UCSD-AML1 (cell line): Measurements from ENCODE around the gene FAR1.

Source experiments
- DNase-seq: peaks from one replicate; lab custom pipeline; 2025; ENCODE audit not compliant: unreplicated experiment; lab: John Stamatoyannopoulos, UW

The FAR1 gene

GRCh38 chr11:13775471-13775870 lies 107.0 kb downstream of the FAR1 start:
- no peak for DNase-seq

- no peak for DNase-seq
Observed at GRCh38 chr11:13776134-13776815, 107.8 kb downstream of the FAR1 start.

- DNase-seq: no peak
Observed at GRCh38 chr11:13777341-13777985, 109.0 kb downstream of the FAR1 start.

- no peak for DNase-seq
Observed at GRCh38 chr11:13778345-13778744, 109.9 kb downstream of the FAR1 start.

- no peak for DNase-seq
Observed at GRCh38 chr11:13781153-13781552, 112.7 kb downstream of the FAR1 start.
